Liver (tissue), 9 donors: ENCODE results near the gene NAA30. TPM values are rescaled to one million over a fixed set of nuclear protein-coding genes. Genes with fewer than 3 reads are reported as not detected.

ENCODE experiments used
- DNase-seq: peaks from one replicate; pipeline ENCODE4 v3.0.0-alpha.2; 2017; ENCODE audit warnings: low spot score
- H3K27ac ChIP-seq, 2 donors: one replicate each; pipeline ENCODE4 v1.7.0; 2013; ENCODE audit warnings: inconsistent platforms in 2 of 2, low read length in 2 of 2, control low read depth in 1 of 2, low read depth in 1 of 2, mild to moderate bottlenecking in 1 of 2
- H3K27me3 ChIP-seq, 4 donors: one replicate each; pipeline versions ENCODE4 v1.6.1 to v1.7.0; 2013; ENCODE audit warnings: low read length in 3 of 4, inconsistent platforms in 1 of 4, mild to moderate bottlenecking in 1 of 4, moderate library complexity in 1 of 4; ENCODE audit not compliant: control insufficient read depth in 4 of 4, insufficient read depth in 4 of 4
- H3K36me3 ChIP-seq, 4 donors: one replicate each; pipeline versions ENCODE4 v1.6.1 to v1.7.0; 2013; ENCODE audit warnings: low read length in 3 of 4, mild to moderate bottlenecking in 3 of 4, low read depth in 1 of 4, moderate library complexity in 1 of 4; ENCODE audit not compliant: control insufficient read depth in 4 of 4, insufficient read depth in 3 of 4
- H3K4me1 ChIP-seq, 4 donors: one replicate each; pipeline versions ENCODE4 v1.6.1 to v1.7.0; 2013; ENCODE audit warnings: low read length in 3 of 4, mild to moderate bottlenecking in 3 of 4, moderate library complexity in 1 of 4; ENCODE audit not compliant: control insufficient read depth in 4 of 4, insufficient read depth in 4 of 4
- H3K4me3 ChIP-seq, 3 donors: one replicate each; pipeline versions ENCODE4 v1.6.1 to v1.7.0; 2013; ENCODE audit warnings: low read length in 3 of 3, control low read depth in 1 of 3, low read depth in 1 of 3, mild to moderate bottlenecking in 1 of 3
- H3K9ac ChIP-seq, 2 donors: one replicate each; pipeline ENCODE4 v1.7.0; 2013; ENCODE audit warnings: low read length in 2 of 2, mild to moderate bottlenecking in 2 of 2, moderate library complexity in 2 of 2, control low read depth in 1 of 2, low read depth in 1 of 2
- H3K9me3 ChIP-seq, 4 donors: one replicate each; pipeline versions ENCODE4 v1.6.1 to v1.7.0; 2013; ENCODE audit warnings: low read length in 3 of 4; ENCODE audit not compliant: control insufficient read depth in 4 of 4
- ATF3 ChIP-seq: IDR thresholded peaks from 2 replicates; pipeline ENCODE4 v1.6.1; 2016; ENCODE audit warnings: antibody characterized with exemption
- EGR1 ChIP-seq, 2 donors: IDR thresholded peaks; 2 replicates each; pipeline ENCODE4 v1.6.1; 2016 to 2018; ENCODE audit warnings: antibody characterized with exemption in 2 of 2, low read depth in 2 of 2
- FOXA1 ChIP-seq: IDR thresholded peaks from 2 replicates; pipeline ENCODE4 v1.6.1; 2016; ENCODE audit warnings: antibody characterized with exemption
- FOXA2 ChIP-seq: IDR thresholded peaks from 2 replicates; pipeline ENCODE4 v1.6.1; 2016; ENCODE audit warnings: antibody characterized with exemption
- GABPA ChIP-seq, 2 donors: IDR thresholded peaks in 1 of 2; conservative IDR thresholded peaks in 1 of 2; 2 replicates each; pipeline ENCODE4 v1.6.1; 2016; ENCODE audit warnings: antibody characterized with exemption in 2 of 2, mild to moderate bottlenecking in 1 of 2, moderate library complexity in 1 of 2
- HNF4A ChIP-seq, 2 donors: conservative IDR thresholded peaks; 2 replicates each; pipeline ENCODE4 v1.6.1; 2016; ENCODE audit warnings: antibody characterized with exemption in 2 of 2, mild to moderate bottlenecking in 2 of 2
- HNF4G ChIP-seq: IDR thresholded peaks from 2 replicates; pipeline ENCODE4 v1.6.1; 2016; ENCODE audit warnings: antibody characterized with exemption
- JUND ChIP-seq, 2 donors: IDR thresholded peaks; 2 replicates each; pipeline ENCODE4 v1.6.1; 2016; ENCODE audit warnings: antibody characterized with exemption in 2 of 2
- NR2F2 ChIP-seq: IDR thresholded peaks from 2 replicates; pipeline ENCODE4 v1.6.1; 2016; ENCODE audit warnings: antibody characterized with exemption
- RAD21 ChIP-seq, 2 donors: IDR thresholded peaks; 2 replicates each; pipeline ENCODE4 v1.6.1; 2016; ENCODE audit warnings: antibody characterized with exemption in 2 of 2, mild to moderate bottlenecking in 2 of 2
- RXRA ChIP-seq, 2 donors: IDR thresholded peaks; 2 replicates each; pipeline ENCODE4 v1.6.1; 2017 to 2018; ENCODE audit warnings: antibody characterized with exemption in 2 of 2, mild to moderate bottlenecking in 1 of 2
- SP1 ChIP-seq: IDR thresholded peaks from 2 replicates; pipeline ENCODE4 v1.6.1; 2018; ENCODE audit warnings: antibody characterized with exemption, mild to moderate bottlenecking
- TAF1 ChIP-seq: conservative IDR thresholded peaks from 2 replicates; pipeline ENCODE4 v1.6.1; 2016; ENCODE audit warnings: antibody characterized with exemption, mild to moderate bottlenecking
- YY1 ChIP-seq: IDR thresholded peaks from 2 replicates; pipeline ENCODE4 v1.6.1; 2016; ENCODE audit warnings: antibody characterized with exemption, mild to moderate bottlenecking
- WGBS: extraction: QIAGEN DNeasy Blood & Tissue Kit; methylation state at CpG from one replicate; pipeline ENCODE4 v1.1.7; 2013; 5-methylcytosine and 5-hydroxymethylcytosine counted together
- polyA plus RNA-seq, 2 donors: library from polyadenylated mRNA; stranded (reverse) in 1 of 2; unstranded in 1 of 2; fragments of 200-250 nt in 1 of 2; fragments of >200 nt in 1 of 2; fragmentation: Nextera tagmentation in 1 of 2; extraction: Ambion mirVana in 1 of 2; gene quantifications; one replicate each; pipeline versions ENCODE4 v1.2.1 to v1.2.3, GENCODE V29; 2013 to 2015
- total RNA-seq, 2 donors: library from RNA; depleted of rRNA; stranded (reverse); fragments of >200 nt; gene quantifications; one replicate each; pipeline ENCODE4 v1.2.3, GENCODE V29; 2014
- TF ChIP-seq, protein P1 (sequence below): IDR thresholded peaks from 2 replicates; pipeline ENCODE4 v1.6.1; 2016; ENCODE audit warnings: antibody characterized with exemption
- TF ChIP-seq, protein P2 (sequence below): IDR thresholded peaks from 2 replicates; pipeline ENCODE4 v1.6.1; 2016; ENCODE audit warnings: antibody characterized with exemption
- donor health status: healthy.
- donor health status: healthy.
- donor health status: healthy.
- donor health status: healthy.
- donor health status: healthy.

NAA30 gene
- total and polyA plus RNA-seq, 4 donors: 5.8 to 19.1 (median 8.2) TPM

DNA sequence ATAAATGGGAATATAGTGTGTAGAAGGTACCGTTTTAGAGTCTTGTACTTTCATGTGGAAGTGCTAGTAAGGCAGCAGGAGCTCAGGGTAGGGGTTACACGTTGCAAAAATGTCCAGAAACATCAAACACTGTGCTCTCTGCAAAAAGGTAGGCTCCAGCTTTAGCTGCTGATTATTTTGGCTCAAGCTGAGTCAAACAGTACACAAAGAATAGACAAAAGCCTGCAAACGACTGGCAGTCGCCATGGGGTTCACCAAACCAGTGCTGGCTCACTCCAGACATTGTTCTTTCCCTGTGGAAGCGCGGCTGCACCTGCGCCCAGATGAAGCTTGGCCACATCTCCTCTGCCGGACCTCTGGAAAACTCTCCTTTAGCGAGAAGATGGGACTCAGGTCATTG, 45.3 kb upstream of the NAA30 start:
- H3K27ac ChIP-seq: no peak overlapping the region
- H3K27me3 ChIP-seq: no peaks in the 10 kb centered on the region
- no peak overlapping the region for H3K9ac ChIP-seq
- no peaks in the 10 kb centered on the region for H3K4me1 ChIP-seq
- no peak overlapping the region for H3K4me3 ChIP-seq
- 77% methylated on average over 9 of the region's 9 CpGs for WGBS
- no peak for DNase-seq
- TF ChIP-seq, protein P1, sequence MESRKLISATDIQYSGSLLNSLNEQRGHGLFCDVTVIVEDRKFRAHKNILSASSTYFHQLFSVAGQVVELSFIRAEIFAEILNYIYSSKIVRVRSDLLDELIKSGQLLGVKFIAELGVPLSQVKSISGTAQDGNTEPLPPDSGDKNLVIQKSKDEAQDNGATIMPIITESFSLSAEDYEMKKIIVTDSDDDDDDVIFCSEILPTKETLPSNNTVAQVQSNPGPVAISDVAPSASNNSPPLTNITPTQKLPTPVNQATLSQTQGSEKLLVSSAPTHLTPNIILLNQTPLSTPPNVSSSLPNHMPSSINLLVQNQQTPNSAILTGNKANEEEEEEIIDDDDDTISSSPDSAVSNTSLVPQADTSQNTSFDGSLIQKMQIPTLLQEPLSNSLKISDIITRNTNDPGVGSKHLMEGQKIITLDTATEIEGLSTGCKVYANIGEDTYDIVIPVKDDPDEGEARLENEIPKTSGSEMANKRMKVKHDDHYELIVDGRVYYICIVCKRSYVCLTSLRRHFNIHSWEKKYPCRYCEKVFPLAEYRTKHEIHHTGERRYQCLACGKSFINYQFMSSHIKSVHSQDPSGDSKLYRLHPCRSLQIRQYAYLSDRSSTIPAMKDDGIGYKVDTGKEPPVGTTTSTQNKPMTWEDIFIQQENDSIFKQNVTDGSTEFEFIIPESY: no peak
- TF ChIP-seq RXRA (IDR thresholded peaks at IDR 0.05) (no peak), FOXA2 (no peak), NR2F2 (no peak), RAD21 (IDR thresholded peaks at IDR 0.05) (no peak), ATF3 (no peak), YY1 (no peak), HNF4A (conservative IDR thresholded peaks at IDR 0.05) (no peak)
- no peaks in the 10 kb centered on the region for H3K36me3 ChIP-seq
- no peaks in the 10 kb centered on the region for H3K9me3 ChIP-seq

- no peaks in the 10 kb centered on the region for H3K9me3 ChIP-seq
- H3K4me3 ChIP-seq: no peak overlapping the region
- no peaks in the 10 kb centered on the region for H3K4me1 ChIP-seq
- no peak for DNase-seq
- 55% methylated on average over 2 of the region's 2 CpGs for WGBS
- H3K27ac ChIP-seq: no peak overlapping the region
- H3K9ac ChIP-seq: no peak overlapping the region
- H3K36me3 ChIP-seq: no peaks in the 10 kb centered on the region
- TF ChIP-seq EGR1 (IDR thresholded peaks at IDR 0.05; ENCODE audit: low read depth in 2 of 2) (no peak), SP1 (no peak), HNF4G (no peak), ATF3 (no peak), RAD21 (IDR thresholded peaks at IDR 0.05) (no peak), HNF4A (conservative IDR thresholded peaks at IDR 0.05) (no peak), FOXA2 (no peak)
- TF ChIP-seq, protein P2, sequence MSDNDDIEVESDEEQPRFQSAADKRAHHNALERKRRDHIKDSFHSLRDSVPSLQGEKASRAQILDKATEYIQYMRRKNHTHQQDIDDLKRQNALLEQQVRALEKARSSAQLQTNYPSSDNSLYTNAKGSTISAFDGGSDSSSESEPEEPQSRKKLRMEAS: no peak
- no peaks in the 10 kb centered on the region for H3K27me3 ChIP-seq
Observed at GRCh38 chr14:57346741-57347140, 43.6 kb upstream of the NAA30 start.

- Histone ChIP-seq H3K9ac (no peak overlapping the region), H3K27ac (no peak overlapping the region), H3K4me1 (no peaks in the 10 kb centered on the region), H3K27me3 (no peaks in the 10 kb centered on the region), H3K9me3 (no peaks in the 10 kb centered on the region), H3K4me3 (no peak overlapping the region), H3K36me3 (no peaks in the 10 kb centered on the region)
- TF ChIP-seq JUND (IDR thresholded peaks at IDR 0.05): no peak
- TF ChIP-seq FOXA1: no peak
- TF ChIP-seq EGR1 (IDR thresholded peaks at IDR 0.05; ENCODE audit: low read depth in 2 of 2): no peak
- TF ChIP-seq HNF4G: no peak
- no peak for TF ChIP-seq ATF3
- TF ChIP-seq TAF1: no peak
- TF ChIP-seq NR2F2: no peak
- TF ChIP-seq YY1: no peak
- no peak for TF ChIP-seq GABPA (IDR thresholded peaks at IDR 0.05 in 1 of 2, conservative IDR thresholded peaks at IDR 0.05 in 1 of 2)
- TF ChIP-seq, protein P1: no peak
- TF ChIP-seq RXRA (IDR thresholded peaks at IDR 0.05): no peak
- no peak for TF ChIP-seq RAD21 (IDR thresholded peaks at IDR 0.05)
- TF ChIP-seq, protein P2: no peak
- TF ChIP-seq FOXA2: no peak
- no peak for TF ChIP-seq SP1
- no peak for DNase-seq
- WGBS: 64% methylated on average over 9 of the region's 9 CpGs
Observed at GRCh38 chr14:57352396-57353170, 37.8 kb upstream of the NAA30 start.
